ENCODE measurements around the gene GBE1. TPM values are rescaled to one million over a fixed set of nuclear protein-coding genes. Genes with fewer than 3 reads are reported as not detected.

The GBE1 gene
- total RNA-seq, 1 experiment from 2014 or later = 9.2 TPM

- Mint-ChIP-seq H3K27me3 (ENCODE audit: low read depth) (no peaks in the 10 kb centered on the region), H3K4me1 (peaks cover 5% of the 10 kb centered on the region), H3K27ac (no peak overlapping the region), H3K4me3 (no peak overlapping the region), H3K36me3 (no peaks in the 10 kb centered on the region), H3K9me3 (no peaks in the 10 kb centered on the region)
- ChIA-PET CTCF (no interaction called here), POLR2A (no interaction called here)
- TF ChIP-seq PRDM15 (CRISPR knock-in tag; IDR thresholded peaks at IDR 0.05) (no peak), MLX (CRISPR knock-in tag; IDR thresholded peaks at IDR 0.05) (no peak), TEAD4 (CRISPR knock-in tag; IDR thresholded peaks at IDR 0.05) (no peak), ZNF219 (CRISPR knock-in tag; IDR thresholded peaks at IDR 0.05; ENCODE audit: borderline replicate concordance) (no peak), PREB (CRISPR knock-in tag; IDR thresholded peaks at IDR 0.05; ENCODE audit: borderline replicate concordance) (no peak), ZNF532 (CRISPR knock-in tag; IDR thresholded peaks at IDR 0.05; ENCODE audit: borderline replicate concordance) (no peak), ZBTB43 (CRISPR knock-in tag; IDR thresholded peaks at IDR 0.05) (no peak), CREM (CRISPR knock-in tag; IDR thresholded peaks at IDR 0.05) (no peak), IRF1 (CRISPR knock-in tag; IDR thresholded peaks at IDR 0.05) (no peak), NR3C1 (CRISPR knock-in tag; conservative IDR thresholded peaks at IDR 0.05; ENCODE audit: low read depth) (no peak), USF1 (CRISPR knock-in tag; IDR thresholded peaks at IDR 0.05) (no peak), SMAD4 (CRISPR knock-in tag; IDR thresholded peaks at IDR 0.05) (no peak), FOXP4 (CRISPR knock-in tag; IDR thresholded peaks at IDR 0.05) (no peak), ELF4 (CRISPR knock-in tag; IDR thresholded peaks at IDR 0.05; ENCODE audit: low read depth) (no peak), GABPB1 (CRISPR knock-in tag; IDR thresholded peaks at IDR 0.05) (no peak), FOXP1 (CRISPR knock-in tag; IDR thresholded peaks at IDR 0.05; ENCODE audit: borderline replicate concordance) (no peak), ZNF317 (CRISPR knock-in tag; IDR thresholded peaks at IDR 0.05; ENCODE audit: borderline replicate concordance, low read depth) (no peak), SMAD3 (CRISPR knock-in tag; IDR thresholded peaks at IDR 0.05; ENCODE audit: borderline replicate concordance) (no peak), NFATC4 (CRISPR knock-in tag; IDR thresholded peaks at IDR 0.05) (no peak), NR2C2 (CRISPR knock-in tag; IDR thresholded peaks at IDR 0.05) (no peak)
- DNase-seq (ENCODE audit: low spot score) = no peak
- no peak for ATAC-seq
Measured at GRCh38 chr3:81726132-81726531, 35.3 kb downstream of the GBE1 start.
